Activated CD4-positive, alpha-beta memory T cell treated with anti-CD3 and anti-CD28 coated beads, Interleukin-2, amount 10 ng/mL, durations not matched to agents 7 days and 5 days (primary cell): ENCODE measurements around the gene IGFBP2. TPM values are rescaled to one million over a fixed set of nuclear protein-coding genes. Genes with fewer than 3 reads are reported as not detected.

Experiments used
- CTCF ChIA-PET: fragments of 350-600 bp; sonication (Branson Sonifier 250); formaldehyde crosslinking; loops from one replicate; lab custom pipeline; 2021; ENCODE audit warnings: antibody characterized with exemption, inconsistent platforms; lab: Charles Lee
- POLR2A ChIA-PET: fragments of 350-600 bp; sonication (Branson Sonifier 250); formaldehyde crosslinking; loops from one replicate; lab custom pipeline; 2021; ENCODE audit warnings: antibody characterized with exemption; lab: Charles Lee
- DNase-seq: peaks from one replicate; pipeline ENCODE4 v3.0.0-alpha.2; 2020
- H3K27ac Mint-ChIP-seq: one replicate; pipeline ENCODE4 v1.8.0; 2021; ENCODE audit warnings: mild to moderate bottlenecking, mixed read lengths
- H3K27me3 Mint-ChIP-seq: one replicate; pipeline ENCODE4 v1.8.0; 2021; ENCODE audit warnings: mixed read lengths
- H3K36me3 Mint-ChIP-seq: one replicate; pipeline ENCODE4 v1.8.0; 2021; ENCODE audit warnings: low read depth, mixed read lengths
- H3K4me1 Mint-ChIP-seq: one replicate; pipeline ENCODE4 v1.8.0; 2021; ENCODE audit warnings: mixed read lengths
- H3K4me3 Mint-ChIP-seq: one replicate; pipeline ENCODE4 v1.8.0; 2021; ENCODE audit warnings: mild to moderate bottlenecking, mixed read lengths
- H3K9me3 Mint-ChIP-seq: one replicate; pipeline ENCODE4 v1.8.0; 2021; ENCODE audit warnings: mixed read lengths
- total RNA-seq, 2 experiments: library from RNA; stranded (reverse); gene quantifications; one replicate each; pipeline ENCODE4 v1.2.3, GENCODE V29; 2021

Gene IGFBP2
- total RNA-seq, 2 experiments from 2014 or later = 0.83 to 1.2 TPM

GRCh38 chr2:216677439-216678097, 44.3 kb downstream of the IGFBP2 start:
- Mint-ChIP-seq H3K9me3 (no peaks in the 10 kb centered on the region), H3K27me3 (peaks cover 4% of the 10 kb centered on the region), H3K4me3 (no peak overlapping the region), H3K4me1 (no peaks in the 10 kb centered on the region), H3K27ac (no peak overlapping the region), H3K36me3 (no peaks in the 10 kb centered on the region)
- POLR2A ChIA-PET = no interaction called here
- CTCF ChIA-PET = no interaction called here
- DNase-seq = no peak

DNA sequence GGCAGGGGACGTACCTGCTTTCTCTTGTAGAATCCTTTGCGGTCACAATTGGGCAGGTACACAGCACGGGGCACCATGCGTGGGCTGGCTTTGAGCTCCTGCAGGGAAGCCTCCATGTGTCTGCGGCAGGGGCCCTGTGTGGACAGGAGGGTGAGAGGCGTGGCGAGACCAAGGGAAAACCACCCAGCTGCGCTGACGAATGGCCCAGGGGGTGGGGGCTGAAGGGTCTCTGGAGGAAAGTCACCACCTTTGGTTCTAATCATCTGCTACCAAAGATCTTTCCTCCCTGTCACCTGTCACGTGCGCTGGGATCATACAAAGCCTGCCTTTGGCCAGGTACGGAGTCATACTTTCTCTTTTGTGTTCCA, 44.9 kb downstream of the IGFBP2 start:
- H3K4me3 Mint-ChIP-seq = no peak overlapping the region
- ChIA-PET CTCF (no interaction called here), POLR2A (no interaction called here)
- H3K36me3 Mint-ChIP-seq = no peaks in the 10 kb centered on the region
- H3K9me3 Mint-ChIP-seq = no peaks in the 10 kb centered on the region
- H3K27ac Mint-ChIP-seq = no peak overlapping the region
- H3K4me1 Mint-ChIP-seq = no peaks in the 10 kb centered on the region
- peaks cover 4% of the 10 kb centered on the region for H3K27me3 Mint-ChIP-seq
- DNase-seq = no peak

DNA sequence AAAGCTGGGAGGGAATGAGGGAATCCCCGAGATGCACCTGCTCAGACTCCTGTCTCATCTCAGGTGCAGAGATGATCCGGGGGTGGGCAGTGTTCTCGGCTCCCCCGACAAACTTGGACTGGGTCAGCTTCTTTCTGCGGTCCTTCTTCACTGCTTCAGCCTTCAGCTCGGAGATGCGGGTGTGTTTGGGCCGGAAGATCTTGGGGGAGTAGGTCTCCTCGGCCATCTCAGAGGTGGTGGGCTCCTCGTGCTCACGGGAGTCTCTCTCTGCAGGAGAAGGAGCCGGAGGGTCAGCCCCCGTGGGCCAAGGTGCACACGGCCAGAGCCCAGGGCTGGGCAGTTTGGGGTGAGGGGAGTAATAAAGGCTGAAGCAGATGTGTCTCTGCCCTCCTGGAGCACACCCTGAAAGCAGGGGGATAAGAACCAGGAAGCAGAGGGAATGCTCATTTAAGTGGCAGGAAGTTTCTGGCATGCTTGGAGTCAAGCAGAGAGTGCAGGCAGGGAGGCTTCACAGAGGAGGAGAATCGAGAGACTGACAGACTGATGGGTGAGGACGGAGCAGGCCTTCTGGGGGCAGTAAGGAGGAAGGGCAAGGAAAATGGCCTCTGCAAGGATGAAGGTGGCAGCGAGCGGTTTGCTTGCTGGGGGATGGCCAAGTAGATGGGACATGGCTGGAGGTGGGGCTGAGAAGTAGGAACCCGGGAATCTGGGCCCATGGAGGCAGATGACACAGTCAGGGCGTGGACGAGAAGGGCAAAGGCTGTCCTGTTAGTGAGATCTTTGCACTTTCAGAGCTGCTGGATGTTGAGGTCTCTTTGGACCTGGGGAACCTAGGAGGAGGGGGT, 45.8 kb downstream of the IGFBP2 start:
- Mint-ChIP-seq H3K4me1 (no peaks in the 10 kb centered on the region), H3K36me3 (no peaks in the 10 kb centered on the region), H3K4me3 (no peak overlapping the region), H3K27me3 (peaks cover 7% of the 10 kb centered on the region), H3K9me3 (no peaks in the 10 kb centered on the region), H3K27ac (no peak overlapping the region)
- no peak for DNase-seq
- ChIA-PET POLR2A (no interaction called here), CTCF (no interaction called here)

- H3K36me3 Mint-ChIP-seq = no peaks in the 10 kb centered on the region
- POLR2A ChIA-PET = no interaction called here
- H3K27me3 Mint-ChIP-seq = peaks cover 13% of the 10 kb centered on the region
- CTCF ChIA-PET = no interaction called here
- H3K27ac Mint-ChIP-seq = no peak overlapping the region
- no peak for DNase-seq
- no peak overlapping the region for H3K4me3 Mint-ChIP-seq
- H3K9me3 Mint-ChIP-seq = no peaks in the 10 kb centered on the region
- no peaks in the 10 kb centered on the region for H3K4me1 Mint-ChIP-seq
These were observed 46.4 kb downstream of the IGFBP2 start for GRCh38 chr2:216679658-216680024.

- Mint-ChIP-seq H3K4me3 (no peak overlapping the region), H3K36me3 (no peaks in the 10 kb centered on the region), H3K9me3 (no peaks in the 10 kb centered on the region), H3K4me1 (no peaks in the 10 kb centered on the region), H3K27me3 (peaks cover 15% of the 10 kb centered on the region), H3K27ac (no peak overlapping the region)
- ChIA-PET CTCF (interaction anchor here (1.3 kb wide), 1 partner anchor 12 kb away, joined by 3 read pairs; no protein-coding TSS in a partner anchor), POLR2A (no interaction called here)
- DNase-seq = no peak
These were observed 47.9 kb downstream of the IGFBP2 start for GRCh38 chr2:216680951-216681629.

- Mint-ChIP-seq H3K27ac (no peak overlapping the region), H3K36me3 (no peaks in the 10 kb centered on the region), H3K9me3 (no peaks in the 10 kb centered on the region), H3K4me1 (no peaks in the 10 kb centered on the region), H3K4me3 (no peak overlapping the region), H3K27me3 (peaks cover 15% of the 10 kb centered on the region)
- ChIA-PET CTCF (interaction anchor here (1.0 to 1.8 kb wide), 5 partner anchors 11 to 1041 kb away, joined by 3 to 7 read pairs (median 4); no protein-coding TSS in a partner anchor), POLR2A (no interaction called here)
- DNase-seq = no peak
These were observed 48.5 kb downstream of the IGFBP2 start for GRCh38 chr2:216681683-216682082.

DNA sequence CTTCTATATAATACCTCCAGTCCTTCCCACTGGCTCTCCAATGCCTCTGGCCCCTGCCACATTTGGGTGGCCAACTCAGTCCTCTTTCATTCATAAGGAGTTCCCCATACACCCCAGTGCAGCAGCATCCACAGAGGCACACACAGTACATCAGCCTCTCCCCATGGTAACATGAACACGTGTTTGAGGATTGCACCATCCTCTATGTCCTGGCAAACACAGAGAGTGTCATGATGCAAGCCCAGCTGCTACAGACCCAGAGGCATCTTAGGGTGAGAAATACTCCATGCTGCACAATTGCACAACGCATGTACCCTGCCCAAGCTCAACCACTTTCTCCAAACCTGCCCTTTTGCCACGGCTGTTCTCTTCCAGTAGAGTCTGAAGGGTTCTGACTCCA, 50.6 kb downstream of the IGFBP2 start:
- POLR2A ChIA-PET = no interaction called here
- Mint-ChIP-seq H3K27me3 (peaks cover 19% of the 10 kb centered on the region), H3K4me1 (no peaks in the 10 kb centered on the region)

DNA sequence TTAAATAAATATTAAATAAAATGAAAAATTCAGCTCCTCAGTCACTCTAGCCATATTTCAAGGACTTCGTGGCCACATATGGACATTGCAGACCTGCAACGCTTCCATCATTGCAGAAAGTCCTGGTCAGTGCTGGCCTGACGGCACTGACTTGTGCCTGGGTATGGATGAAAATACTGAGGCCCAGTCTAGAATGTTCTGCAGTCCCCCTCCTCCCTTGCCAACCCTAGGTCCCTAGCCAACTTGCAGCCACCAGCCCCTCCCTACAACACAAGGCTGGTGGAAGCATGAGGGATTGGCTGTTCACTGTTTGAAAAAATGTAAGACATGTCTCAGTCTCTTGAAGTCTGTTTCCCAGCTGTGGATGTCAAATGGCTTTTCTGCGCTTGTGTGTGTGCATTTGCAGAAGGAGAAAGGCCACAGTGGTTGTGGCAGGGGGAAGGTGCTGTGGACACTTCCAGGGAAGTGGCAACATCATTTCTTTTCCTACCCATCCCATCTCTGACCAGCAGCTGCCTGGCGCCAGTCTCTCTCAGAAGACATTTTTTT, 52.2 kb downstream of the IGFBP2 start:
- Mint-ChIP-seq H3K27ac (no peak overlapping the region), H3K36me3 (no peaks in the 10 kb centered on the region)

More for the DNA sequence above, 50.6 kb downstream of the IGFBP2 start:
- no peak overlapping the region for H3K27ac Mint-ChIP-seq
- CTCF ChIA-PET = no interaction called here
- no peaks in the 10 kb centered on the region for H3K36me3 Mint-ChIP-seq
- no peak for DNase-seq
- no peak overlapping the region for H3K4me3 Mint-ChIP-seq
- H3K9me3 Mint-ChIP-seq = no peaks in the 10 kb centered on the region

DNA sequence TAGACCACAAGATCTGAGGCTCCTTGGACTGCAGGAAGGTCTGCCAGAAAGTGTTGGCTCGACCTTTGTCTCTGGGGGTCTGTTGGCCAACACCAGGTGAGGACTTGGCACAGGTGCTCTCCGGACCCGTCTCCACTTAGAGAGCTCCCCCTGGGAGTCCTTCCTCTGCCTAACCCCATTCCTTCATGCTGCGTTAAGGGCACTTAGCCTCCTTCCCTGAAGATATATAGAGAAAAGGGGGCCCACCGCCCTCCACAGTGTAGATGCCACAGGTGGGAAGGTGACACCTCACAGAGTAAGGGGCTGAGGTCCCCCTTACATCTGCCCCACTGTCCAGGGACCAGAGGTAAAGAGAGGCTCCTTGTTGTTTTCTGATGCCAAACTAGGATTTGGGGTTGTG, 53.9 kb downstream of the IGFBP2 start:
- H3K4me1 Mint-ChIP-seq = peaks cover 8% of the 10 kb centered on the region
- ChIA-PET CTCF (no interaction called here), POLR2A (no interaction called here)
- H3K27ac Mint-ChIP-seq = no peak overlapping the region
- H3K36me3 Mint-ChIP-seq = no peaks in the 10 kb centered on the region
- H3K27me3 Mint-ChIP-seq = peaks cover 45% of the 10 kb centered on the region
- DNase-seq = no peak
- H3K4me3 Mint-ChIP-seq = no peak overlapping the region
- no peaks in the 10 kb centered on the region for H3K9me3 Mint-ChIP-seq

More for the DNA sequence above, 52.2 kb downstream of the IGFBP2 start:
- ChIA-PET POLR2A (no interaction called here), CTCF (interaction anchor here (0.7 to 0.8 kb wide), 2 partner anchors 22 to 280 kb away, joined by 3 to 5 read pairs; no protein-coding TSS in a partner anchor)
- H3K4me3 Mint-ChIP-seq = no peak overlapping the region
- DNase-seq = no peak
- H3K27me3 Mint-ChIP-seq = peaks cover 34% of the 10 kb centered on the region
- H3K4me1 Mint-ChIP-seq = no peaks in the 10 kb centered on the region
- no peaks in the 10 kb centered on the region for H3K9me3 Mint-ChIP-seq

- H3K27ac Mint-ChIP-seq = no peak overlapping the region
- peaks cover 13% of the 10 kb centered on the region for H3K4me1 Mint-ChIP-seq
- H3K9me3 Mint-ChIP-seq = no peaks in the 10 kb centered on the region
- H3K36me3 Mint-ChIP-seq = no peaks in the 10 kb centered on the region
- peaks cover 50% of the 10 kb centered on the region for H3K27me3 Mint-ChIP-seq
- CTCF ChIA-PET = no interaction called here
- POLR2A ChIA-PET = no interaction called here
- no peak overlapping the region for H3K4me3 Mint-ChIP-seq
- no peak for DNase-seq
These were observed 54.4 kb downstream of the IGFBP2 start for GRCh38 chr2:216687646-216688045.

GRCh38 chr2:216688731-216689340, 55.6 kb downstream of the IGFBP2 start:
- POLR2A ChIA-PET = no interaction called here
- CTCF ChIA-PET = interaction anchor here (0.8 to 1.2 kb wide), 3 partner anchors 10 to 171 kb away, joined by 3 read pairs; no protein-coding TSS in a partner anchor

GRCh38 chr2:216689397-216689796, 56.2 kb downstream of the IGFBP2 start:
- POLR2A ChIA-PET = no interaction called here
- Mint-ChIP-seq H3K27ac (no peak overlapping the region), H3K4me3 (no peak overlapping the region), H3K27me3 (peaks cover 59% of the 10 kb centered on the region), H3K9me3 (no peaks in the 10 kb centered on the region), H3K36me3 (no peaks in the 10 kb centered on the region), H3K4me1 (peaks cover 22% of the 10 kb centered on the region)
- CTCF ChIA-PET = interaction anchor here (0.8 to 1.2 kb wide), 3 partner anchors 9 to 171 kb away, joined by 3 read pairs; no protein-coding TSS in a partner anchor
- DNase-seq = no peak

More at GRCh38 chr2:216688731-216689340, 55.6 kb downstream of the IGFBP2 start:
- Mint-ChIP-seq H3K9me3 (no peaks in the 10 kb centered on the region), H3K4me3 (no peak overlapping the region), H3K36me3 (no peaks in the 10 kb centered on the region), H3K4me1 (peaks cover 19% of the 10 kb centered on the region), H3K27ac (no peak overlapping the region), H3K27me3 (peaks cover 58% of the 10 kb centered on the region)
- DNase-seq = no peak
